Lower lobe of right lung (tissue), 2 donors: ENCODE data around the gene CACNG8. TPM values are rescaled to one million over a fixed set of nuclear protein-coding genes. Genes with fewer than 3 reads are reported as not detected.

Source experiments
- ATAC-seq, 2 donors: fragments of 200-7000 bp; cut with Tn5 transposase; one replicate each; pipeline ENCODE4 v1.9.1; 2020 to 2022; ENCODE audit warnings: mild to moderate bottlenecking in 2 of 2, moderate library complexity in 2 of 2
- DNase-seq: peaks from one replicate; pipeline ENCODE4 v3.0.0-alpha.2; 2020
- H3K27ac ChIP-seq: fragments of 200-600 bp; one replicate; pipeline ENCODE4 v1.8.0; 2022
- H3K27me3 ChIP-seq: fragments of 200-600 bp; one replicate; pipeline ENCODE4 v1.8.0; 2022; ENCODE audit warnings: low read depth
- H3K36me3 ChIP-seq: fragments of 200-600 bp; one replicate; pipeline ENCODE4 v1.8.0; 2022; ENCODE audit warnings: mild to moderate bottlenecking
- H3K4me1 ChIP-seq: fragments of 200-600 bp; one replicate; pipeline ENCODE4 v1.8.0; 2022
- H3K4me3 ChIP-seq: fragments of 200-600 bp; one replicate; pipeline ENCODE4 v1.8.0; 2022; ENCODE audit warnings: mild to moderate bottlenecking
- H3K9me3 ChIP-seq: fragments of 200-600 bp; one replicate; pipeline ENCODE4 v1.8.0; 2022
- CTCF ChIP-seq: fragments of 200-600 bp; IDR thresholded peaks from one replicate; pipeline ENCODE4 v1.8.0; 2022; ENCODE audit warnings: antibody characterized with exemption, mild to moderate bottlenecking
- intact Hi-C: fragments of 100-400 bp; cut with DNase I; formaldehyde crosslinking; loops from one replicate; pipeline ENCODE4 v1.11.0; 2022
- total RNA-seq: library from RNA; stranded (reverse); fragmentation: NEBNext Ultra II Directional; extraction: Animal tissue kit (Norgen Biotek cat#: 25700); gene quantifications from one replicate; pipeline ENCODE4 v1.2.1, GENCODE V29; 2021
- donor health status: DM: no; HTN: yes; CAD: no; lungs with severe emphysema.

The CACNG8 gene
- total RNA-seq, 1 donor from 2014 or later = 0.21 TPM

GRCh38 chr19:53936029-53936428 is 26.7 kb upstream of the CACNG8 start:
- ATAC-seq (no peak), DNase-seq (no peak)
- H3K4me3 ChIP-seq = no peak overlapping the region
- peaks cover 15% of the 10 kb centered on the region for H3K27me3 ChIP-seq
- intact Hi-C loops = no loop called here
- no peaks in the 10 kb centered on the region for H3K4me1 ChIP-seq
- no peaks in the 10 kb centered on the region for H3K9me3 ChIP-seq
- H3K36me3 ChIP-seq = no peaks in the 10 kb centered on the region
- no peak for TF ChIP-seq CTCF
- H3K27ac ChIP-seq = no peak overlapping the region

DNA sequence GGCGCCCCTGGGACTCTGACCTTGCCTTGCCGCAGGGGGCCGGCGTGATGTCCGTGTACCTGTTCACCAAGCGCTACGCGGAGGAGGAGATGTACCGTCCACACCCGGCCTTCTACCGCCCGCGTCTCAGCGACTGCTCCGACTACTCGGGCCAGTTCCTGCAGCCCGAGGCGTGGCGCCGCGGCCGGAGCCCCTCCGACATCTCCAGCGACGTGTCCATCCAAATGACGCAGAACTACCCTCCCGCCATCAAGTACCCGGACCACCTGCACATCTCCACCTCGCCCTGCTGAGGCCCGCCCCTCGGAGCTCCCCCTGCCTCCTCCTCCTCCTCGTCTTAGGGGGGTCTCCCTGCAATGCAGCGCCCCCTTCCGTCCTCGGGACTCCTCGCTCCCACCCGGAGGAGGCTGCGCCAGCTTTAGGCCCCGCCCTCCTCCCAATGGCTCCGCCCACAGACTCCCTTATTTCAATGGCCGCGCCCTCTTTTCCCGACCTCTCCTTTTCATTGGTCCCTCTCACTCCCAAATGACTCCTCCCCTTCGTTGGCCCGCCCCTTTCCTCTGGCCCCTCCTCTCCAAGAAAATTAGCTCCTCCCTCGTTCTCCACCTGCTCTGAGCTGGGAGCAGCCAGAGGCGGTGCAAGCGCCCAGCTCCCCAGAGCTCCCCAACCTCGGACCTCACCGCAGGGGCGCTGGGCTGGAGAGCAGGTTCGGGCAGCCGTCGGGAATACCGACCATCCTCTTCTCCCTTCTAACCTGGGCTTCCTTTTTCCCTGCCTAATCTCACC is 20.5 kb upstream of the CACNG8 start:
- no peak for TF ChIP-seq CTCF
- intact Hi-C loops = no loop called here
- ATAC-seq (no peak), DNase-seq (no peak)
- Histone ChIP-seq H3K4me1 (no peaks in the 10 kb centered on the region), H3K9me3 (no peaks in the 10 kb centered on the region), H3K27ac (no peak overlapping the region), H3K27me3 (peaks cover 50% of the 10 kb centered on the region), H3K4me3 (no peak overlapping the region), H3K36me3 (no peaks in the 10 kb centered on the region)

DNA sequence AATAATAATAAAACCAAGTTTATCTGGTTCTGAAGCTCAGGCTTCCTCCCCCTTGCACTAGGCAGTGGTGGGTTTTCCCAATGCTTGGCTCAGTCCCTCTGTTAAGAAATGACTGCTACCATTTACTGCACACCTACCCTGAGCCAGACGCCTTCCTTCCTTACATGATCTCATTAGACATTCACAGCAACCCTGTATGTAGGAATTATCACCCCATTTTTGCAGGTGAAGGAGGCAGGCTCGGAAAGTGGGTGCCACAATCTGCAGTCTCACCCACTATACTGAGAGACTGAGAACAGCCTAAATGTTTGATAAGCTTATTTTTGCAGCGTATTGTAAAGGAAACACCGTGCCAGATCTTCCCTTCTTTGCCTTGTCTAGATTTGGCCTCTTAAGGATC is 18.3 kb upstream of the CACNG8 start:
- ATAC-seq (no peak), DNase-seq (no peak)
- H3K27me3 ChIP-seq = peaks cover 46% of the 10 kb centered on the region
- no peaks in the 10 kb centered on the region for H3K4me1 ChIP-seq
- no peak overlapping the region for H3K4me3 ChIP-seq
- H3K27ac ChIP-seq = no peak overlapping the region
- no peaks in the 10 kb centered on the region for H3K9me3 ChIP-seq
- intact Hi-C loops = no loop called here
- no peaks in the 10 kb centered on the region for H3K36me3 ChIP-seq
- TF ChIP-seq CTCF = no peak

DNA sequence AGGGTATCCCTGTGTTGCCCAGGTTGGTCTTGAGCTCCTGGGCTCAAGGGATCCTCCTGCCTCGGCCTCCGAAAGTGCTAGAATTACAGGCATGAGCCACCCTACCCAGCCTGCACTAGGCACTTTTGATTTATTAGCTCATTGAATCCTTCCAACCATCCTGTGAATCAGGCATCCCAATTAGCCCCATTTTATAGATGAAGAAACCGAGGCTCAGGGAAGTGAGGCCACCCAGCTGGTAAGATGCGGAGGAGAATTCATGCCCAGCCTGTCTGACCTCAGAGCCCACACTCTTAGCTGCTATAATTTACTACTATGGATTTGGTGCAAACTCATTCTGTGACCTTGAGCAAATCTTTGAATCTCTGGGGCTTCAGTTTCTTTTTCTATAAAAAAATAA is 17.8 kb upstream of the CACNG8 start:
- intact Hi-C loops = no loop called here
- DNase-seq (no peak), ATAC-seq (no peak)
- Histone ChIP-seq H3K27me3 (peaks cover 46% of the 10 kb centered on the region), H3K4me3 (no peak overlapping the region), H3K9me3 (no peaks in the 10 kb centered on the region), H3K4me1 (no peaks in the 10 kb centered on the region), H3K27ac (no peak overlapping the region), H3K36me3 (no peaks in the 10 kb centered on the region)
- no peak for TF ChIP-seq CTCF

DNA sequence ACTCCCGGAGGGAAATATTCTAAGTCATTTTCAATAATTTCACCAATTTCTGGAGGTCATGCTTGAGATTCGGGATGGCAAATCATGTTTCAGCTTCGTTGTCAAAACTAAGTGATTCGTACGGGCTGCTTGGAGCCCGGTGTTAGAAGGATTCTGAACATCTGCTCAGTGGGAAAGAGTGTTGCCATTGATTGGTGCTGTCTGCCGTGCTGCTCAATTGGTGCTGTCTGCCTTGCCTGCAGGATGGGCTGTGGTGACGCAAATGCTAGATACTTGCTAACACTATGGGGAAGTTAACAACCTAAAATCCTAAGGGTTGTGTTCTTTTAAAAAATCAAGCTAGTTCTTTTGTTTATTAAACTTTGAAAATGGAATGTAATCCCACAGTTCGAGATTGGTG is 17.3 kb upstream of the CACNG8 start:
- TF ChIP-seq CTCF = no peak
- DNase-seq (no peak), ATAC-seq (no peak)
- intact Hi-C loops = no loop called here
- no peak overlapping the region for H3K4me3 ChIP-seq
- peaks cover 46% of the 10 kb centered on the region for H3K27me3 ChIP-seq
- H3K4me1 ChIP-seq = no peaks in the 10 kb centered on the region
- H3K36me3 ChIP-seq = no peaks in the 10 kb centered on the region
- no peaks in the 10 kb centered on the region for H3K9me3 ChIP-seq
- H3K27ac ChIP-seq = no peak overlapping the region
